Effector memory CD4-positive, alpha-beta T cell (primary cell): ENCODE measurements around the gene LGALS8.
"Not testable (repeated sequence)": the region's sequence is repeated elsewhere in the genome, so short reads cannot be mapped to it uniquely, and the experiment has no call there.

Source experiments
- DNase-seq, 3 donors: peaks; one replicate each; pipeline ENCODE4 v3.0.0-alpha.2; 2020
- H3K27ac ChIP-seq: 2 replicates; pipeline ENCODE4 v1.7.0; 2013; ENCODE audit warnings: mild to moderate bottlenecking, low read length, moderate library complexity; ENCODE audit not compliant: insufficient read depth, poor library complexity, severe bottlenecking
- H3K27me3 ChIP-seq: replicated peaks from 2 replicates; pipeline ENCODE4 v1.7.0; 2013; ENCODE audit warnings: mild to moderate bottlenecking, low read length; ENCODE audit not compliant: insufficient read depth, control insufficient read depth, poor library complexity, severe bottlenecking
- H3K36me3 ChIP-seq: 2 replicates; pipeline ENCODE4 v1.7.0; 2013; ENCODE audit warnings: mild to moderate bottlenecking, low read length, moderate library complexity; ENCODE audit not compliant: control insufficient read depth, insufficient read depth
- H3K4me1 ChIP-seq: 2 replicates; pipeline ENCODE4 v1.7.0; 2013; ENCODE audit warnings: low read length, mild to moderate bottlenecking; ENCODE audit not compliant: control insufficient read depth, insufficient read depth, poor library complexity, severe bottlenecking
- H3K4me3 ChIP-seq: 2 replicates; pipeline ENCODE4 v1.7.0; 2013; ENCODE audit warnings: low read length, low read depth, mild to moderate bottlenecking; ENCODE audit not compliant: insufficient read depth, poor library complexity, severe bottlenecking
- H3K9me3 ChIP-seq: 2 replicates; pipeline ENCODE4 v1.7.0; 2013; ENCODE audit warnings: mild to moderate bottlenecking, low read length, moderate library complexity; ENCODE audit not compliant: control insufficient read depth

The LGALS8 gene

GRCh38 chr1:236578661-236579060 lies 54.9 kb downstream of the LGALS8 start:
- H3K27me3 ChIP-seq: no peaks in the 10 kb centered on the region
- H3K36me3 ChIP-seq: peaks cover 63% of the 10 kb centered on the region
- no peaks in the 10 kb centered on the region for H3K4me1 ChIP-seq
- H3K27ac ChIP-seq: no peak overlapping the region
- H3K4me3 ChIP-seq: no peak overlapping the region
- no peaks in the 10 kb centered on the region for H3K9me3 ChIP-seq
- no peak for DNase-seq

GRCh38 chr1:236580404-236580803 lies 56.6 kb downstream of the LGALS8 start:
- DNase-seq, H3K27ac ChIP-seq, H3K4me3 ChIP-seq, H3K27me3 ChIP-seq, H3K4me1 ChIP-seq, H3K9me3 ChIP-seq: not testable (repeated sequence)
- H3K36me3 ChIP-seq: peaks cover 70% of the 10 kb centered on the region

GRCh38 chr1:236581528-236581927 lies 57.7 kb downstream of the LGALS8 start:
- no peak for DNase-seq
- no peaks in the 10 kb centered on the region for H3K9me3 ChIP-seq
- no peaks in the 10 kb centered on the region for H3K4me1 ChIP-seq
- H3K4me3 ChIP-seq: no peak overlapping the region
- H3K27me3 ChIP-seq: no peaks in the 10 kb centered on the region
- peaks cover 59% of the 10 kb centered on the region for H3K36me3 ChIP-seq
- H3K27ac ChIP-seq: no peak overlapping the region

GRCh38 chr1:236589531-236589930 lies 65.7 kb downstream of the LGALS8 start:
- no peaks in the 10 kb centered on the region for H3K27me3 ChIP-seq
- peaks cover 63% of the 10 kb centered on the region for H3K36me3 ChIP-seq
- DNase-seq: no peak
- H3K9me3 ChIP-seq: no peaks in the 10 kb centered on the region
- H3K4me3 ChIP-seq: no peak overlapping the region
- H3K4me1 ChIP-seq: no peaks in the 10 kb centered on the region
- no peak overlapping the region for H3K27ac ChIP-seq

GRCh38 chr1:236590553-236591150 lies 66.9 kb downstream of the LGALS8 start:
- no peak overlapping the region for H3K27ac ChIP-seq
- H3K9me3 ChIP-seq: no peaks in the 10 kb centered on the region
- H3K4me1 ChIP-seq: no peaks in the 10 kb centered on the region
- DNase-seq: no peak
- no peak overlapping the region for H3K4me3 ChIP-seq
- peaks cover 61% of the 10 kb centered on the region for H3K36me3 ChIP-seq
- H3K27me3 ChIP-seq: no peaks in the 10 kb centered on the region

GRCh38 chr1:236602171-236602570 lies 78.4 kb downstream of the LGALS8 start:
- Histone ChIP-seq H3K9me3 (no peaks in the 10 kb centered on the region), H3K4me3 (no peak overlapping the region), H3K27me3 (no peaks in the 10 kb centered on the region), H3K4me1 (peaks cover 10% of the 10 kb centered on the region), H3K36me3 (peaks cover 33% of the 10 kb centered on the region), H3K27ac (no peak overlapping the region)
- no peak for DNase-seq
